ENCODE measurements around the gene CCNG1. TPM values are rescaled to one million over a fixed set of nuclear protein-coding genes. Genes with fewer than 3 reads are reported as not detected.

Gene CCNG1
- total and polyA plus RNA-seq, 9 of the 15 experiments (the other 6 are each of a cell fraction or from before 2014, with no cell fraction given), result 121 to 293 (median 245) TPM

DNA sequence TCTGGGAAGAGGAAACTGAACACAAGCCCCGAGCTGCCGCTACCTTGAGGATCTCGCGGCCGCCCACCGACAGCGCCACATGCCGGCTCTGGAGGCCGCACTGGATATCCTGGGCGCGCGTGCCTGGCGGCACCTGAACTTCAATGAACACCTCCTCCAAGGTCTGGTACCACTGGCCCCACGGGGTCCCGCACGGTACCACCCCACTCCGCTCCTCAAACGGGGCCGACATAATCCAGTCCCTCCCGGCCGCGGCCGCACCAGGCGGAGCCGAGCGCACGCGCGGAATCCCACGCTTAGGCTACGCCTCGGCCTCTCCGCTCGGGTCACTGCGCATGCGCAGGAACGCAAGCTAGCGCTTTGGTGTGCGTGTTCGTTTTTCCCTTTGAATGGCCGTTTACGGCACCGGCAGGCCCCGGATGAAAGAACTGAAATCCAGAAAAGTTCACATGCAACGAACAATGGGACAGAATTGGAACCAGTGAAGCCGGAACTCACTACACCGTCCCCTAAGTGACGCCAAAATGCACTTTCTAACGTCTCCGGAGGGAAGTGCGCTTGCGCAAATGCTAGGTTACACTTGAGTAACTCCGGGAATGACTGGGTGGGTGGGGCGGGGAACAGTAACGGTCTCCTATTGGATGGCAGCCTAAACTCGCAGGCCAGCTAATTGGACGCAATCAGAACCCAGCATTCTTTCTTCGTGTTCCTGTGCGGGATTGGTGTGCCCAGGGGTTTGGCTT is 22.6 kb downstream of the CCNG1 start, which contains the start of gene NUDCD2 (continued):
- TF ChIP-seq TFAP4 (CRISPR knock-in tag; IDR thresholded peaks at IDR 0.05; ENCODE audit: borderline replicate concordance) (peak; percentile 56; the same call in 1 of the 2 replicates), ZNF184 (CRISPR knock-in tag; IDR thresholded peaks at IDR 0.05) (no peak), SMAD4 (CRISPR knock-in tag; conservative IDR thresholded peaks at IDR 0.05) (peak; percentile 62; the same call in 1 of the 2 replicates), DPF2 (IDR thresholded peaks at IDR 0.05) (0 out of 2 replicates have a peak, but pooled peaks have one; percentile 44), PHB (CRISPR knock-in tag; IDR thresholded peaks at IDR 0.05) (peak; percentile 58; the same call in 1 of the 2 replicates), CTBP1 (IDR thresholded peaks at IDR 0.05; ENCODE audit: borderline replicate concordance) (peak; percentile 64), TEAD1 (CRISPR knock-in tag; IDR thresholded peaks at IDR 0.05) (peak; percentile 3 to 61; a peak in 1 of 4 replicates), MXD1 (CRISPR knock-in tag; IDR thresholded peaks at IDR 0.05; ENCODE audit: borderline replicate concordance, poor library complexity, severe bottlenecking) (peak; percentile 55), ILK (tag; IDR thresholded peaks at IDR 0.05; ENCODE audit: borderline replicate concordance, low read depth) (no peak), MAZ (CRISPR knock-in tag; conservative IDR thresholded peaks at IDR 0.05 in 1 of 2, IDR thresholded peaks at IDR 0.05 in 1 of 2) (peak; percentile 56 to 59), LEF1 (IDR thresholded peaks at IDR 0.05) (peak; percentile 46; the same call in 1 of the 2 replicates), FIP1L1 (IDR thresholded peaks at IDR 0.05; ENCODE audit: low read depth, low read length, poor library complexity, severe bottlenecking) (peak; percentile 25), CBX3 (IDR thresholded peaks at IDR 0.05; ENCODE audit: borderline replicate concordance in 1 of 2, low read length in 2 of 2) (peak in 1 of 2 experiments; percentile 60; a peak in 1 of 3 replicates)
- TF ChIP-seq, protein P1, sequence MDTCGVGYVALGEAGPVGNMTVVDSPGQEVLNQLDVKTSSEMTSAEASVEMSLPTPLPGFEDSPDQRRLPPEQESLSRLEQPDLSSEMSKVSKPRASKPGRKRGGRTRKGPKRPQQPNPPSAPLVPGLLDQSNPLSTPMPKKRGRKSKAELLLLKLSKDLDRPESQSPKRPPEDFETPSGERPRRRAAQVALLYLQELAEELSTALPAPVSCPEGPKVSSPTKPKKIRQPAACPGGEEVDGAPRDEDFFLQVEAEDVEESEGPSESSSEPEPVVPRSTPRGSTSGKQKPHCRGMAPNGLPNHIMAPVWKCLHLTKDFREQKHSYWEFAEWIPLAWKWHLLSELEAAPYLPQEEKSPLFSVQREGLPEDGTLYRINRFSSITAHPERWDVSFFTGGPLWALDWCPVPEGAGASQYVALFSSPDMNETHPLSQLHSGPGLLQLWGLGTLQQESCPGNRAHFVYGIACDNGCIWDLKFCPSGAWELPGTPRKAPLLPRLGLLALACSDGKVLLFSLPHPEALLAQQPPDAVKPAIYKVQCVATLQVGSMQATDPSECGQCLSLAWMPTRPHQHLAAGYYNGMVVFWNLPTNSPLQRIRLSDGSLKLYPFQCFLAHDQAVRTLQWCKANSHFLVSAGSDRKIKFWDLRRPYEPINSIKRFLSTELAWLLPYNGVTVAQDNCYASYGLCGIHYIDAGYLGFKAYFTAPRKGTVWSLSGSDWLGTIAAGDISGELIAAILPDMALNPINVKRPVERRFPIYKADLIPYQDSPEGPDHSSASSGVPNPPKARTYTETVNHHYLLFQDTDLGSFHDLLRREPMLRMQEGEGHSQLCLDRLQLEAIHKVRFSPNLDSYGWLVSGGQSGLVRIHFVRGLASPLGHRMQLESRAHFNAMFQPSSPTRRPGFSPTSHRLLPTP (IDR thresholded peaks at IDR 0.05; ENCODE audit: borderline replicate concordance, extremely low read depth, insufficient read length), result no peak
- TF ChIP-seq, protein P2, sequence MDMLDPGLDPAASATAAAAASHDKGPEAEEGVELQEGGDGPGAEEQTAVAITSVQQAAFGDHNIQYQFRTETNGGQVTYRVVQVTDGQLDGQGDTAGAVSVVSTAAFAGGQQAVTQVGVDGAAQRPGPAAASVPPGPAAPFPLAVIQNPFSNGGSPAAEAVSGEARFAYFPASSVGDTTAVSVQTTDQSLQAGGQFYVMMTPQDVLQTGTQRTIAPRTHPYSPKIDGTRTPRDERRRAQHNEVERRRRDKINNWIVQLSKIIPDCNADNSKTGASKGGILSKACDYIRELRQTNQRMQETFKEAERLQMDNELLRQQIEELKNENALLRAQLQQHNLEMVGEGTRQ (CRISPR knock-in tag; IDR thresholded peaks at IDR 0.05), result 0 out of 2 replicates have a peak, but pooled peaks have one; percentile 12
- TF ChIP-seq, protein P3, sequence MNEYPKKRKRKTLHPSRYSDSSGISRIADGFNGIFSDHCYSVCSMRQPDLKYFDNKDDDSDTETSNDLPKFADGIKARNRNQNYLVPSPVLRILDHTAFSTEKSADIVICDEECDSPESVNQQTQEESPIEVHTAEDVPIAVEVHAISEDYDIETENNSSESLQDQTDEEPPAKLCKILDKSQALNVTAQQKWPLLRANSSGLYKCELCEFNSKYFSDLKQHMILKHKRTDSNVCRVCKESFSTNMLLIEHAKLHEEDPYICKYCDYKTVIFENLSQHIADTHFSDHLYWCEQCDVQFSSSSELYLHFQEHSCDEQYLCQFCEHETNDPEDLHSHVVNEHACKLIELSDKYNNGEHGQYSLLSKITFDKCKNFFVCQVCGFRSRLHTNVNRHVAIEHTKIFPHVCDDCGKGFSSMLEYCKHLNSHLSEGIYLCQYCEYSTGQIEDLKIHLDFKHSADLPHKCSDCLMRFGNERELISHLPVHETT (CRISPR knock-in tag; conservative IDR thresholded peaks at IDR 0.05 in 1 of 2, IDR thresholded peaks at IDR 0.05 in 1 of 2), result peak in 1 of 2 experiments; percentile 49; a peak in 1 of 4 replicates
